ENCODE results near the gene RFT1.

GRCh38 chr3:53045518-53046170 lies 84.6 kb downstream of the RFT1 start, which contains the start of gene SFMBT1:
- no peak for TF ChIP-seq CTCF (IDR thresholded peaks at IDR 0.05; ENCODE audit: low read length)
- TF ChIP-seq EZH2 (IDR thresholded peaks at IDR 0.05; ENCODE audit: borderline replicate concordance, low read length) = no peak

All from OCI-LY1 (cell line).